GM21526 (cell line): ENCODE data around the gene SLC29A2.

Experiments used
- ATAC-seq: cut with Tn5 transposase; IDR thresholded peaks from one replicate; pipeline ENCODE4 v1.9.1; 2021; ENCODE audit warnings: moderate library complexity; ENCODE audit not compliant: unreplicated experiment, low FRiP score

Gene SLC29A2

DNA sequence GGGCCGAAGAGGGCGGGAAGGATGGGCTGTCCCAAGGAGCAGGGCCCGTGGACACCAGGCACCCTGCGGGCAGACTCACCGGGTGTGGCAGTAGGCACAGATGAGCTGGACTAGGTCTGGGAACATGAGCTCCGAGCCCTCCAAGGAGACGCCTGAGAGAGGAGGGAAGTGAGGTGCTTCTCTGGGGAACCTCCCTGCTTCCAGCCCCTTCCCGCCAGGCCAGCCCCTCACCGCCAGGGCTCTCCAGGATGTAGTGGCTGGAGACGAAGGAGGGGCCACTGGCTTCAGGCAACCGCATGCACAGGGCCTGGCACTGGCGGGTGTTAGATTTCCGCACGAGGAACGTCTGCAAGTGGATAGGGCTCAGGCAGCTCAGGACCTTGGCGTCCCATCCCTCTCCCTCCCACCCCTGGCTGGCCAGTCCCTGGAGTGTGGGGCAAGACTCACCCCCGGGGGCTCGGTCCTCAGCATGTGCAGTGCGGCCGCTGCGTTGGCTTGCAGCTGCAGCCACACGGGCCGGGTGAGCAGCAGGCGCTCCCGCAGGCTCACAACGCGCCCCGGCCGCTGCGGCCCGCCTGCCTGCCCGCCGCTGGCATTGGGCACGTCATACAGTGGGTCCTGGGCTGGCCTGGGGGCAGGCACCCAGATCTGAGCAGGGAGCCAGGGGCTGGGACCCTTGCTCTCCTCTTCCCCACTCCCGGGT, 35.9 kb downstream of the SLC29A2 start:
- no peak for ATAC-seq

GRCh38 chr11:66334605-66335442, 36.7 kb downstream of the SLC29A2 start:
- no peak for ATAC-seq

GRCh38 chr11:66333896-66334604, 37.5 kb downstream of the SLC29A2 start:
- ATAC-seq = no peak

- no peak for ATAC-seq
Measured at GRCh38 chr11:66333220-66333877, 38.2 kb downstream of the SLC29A2 start.

DNA sequence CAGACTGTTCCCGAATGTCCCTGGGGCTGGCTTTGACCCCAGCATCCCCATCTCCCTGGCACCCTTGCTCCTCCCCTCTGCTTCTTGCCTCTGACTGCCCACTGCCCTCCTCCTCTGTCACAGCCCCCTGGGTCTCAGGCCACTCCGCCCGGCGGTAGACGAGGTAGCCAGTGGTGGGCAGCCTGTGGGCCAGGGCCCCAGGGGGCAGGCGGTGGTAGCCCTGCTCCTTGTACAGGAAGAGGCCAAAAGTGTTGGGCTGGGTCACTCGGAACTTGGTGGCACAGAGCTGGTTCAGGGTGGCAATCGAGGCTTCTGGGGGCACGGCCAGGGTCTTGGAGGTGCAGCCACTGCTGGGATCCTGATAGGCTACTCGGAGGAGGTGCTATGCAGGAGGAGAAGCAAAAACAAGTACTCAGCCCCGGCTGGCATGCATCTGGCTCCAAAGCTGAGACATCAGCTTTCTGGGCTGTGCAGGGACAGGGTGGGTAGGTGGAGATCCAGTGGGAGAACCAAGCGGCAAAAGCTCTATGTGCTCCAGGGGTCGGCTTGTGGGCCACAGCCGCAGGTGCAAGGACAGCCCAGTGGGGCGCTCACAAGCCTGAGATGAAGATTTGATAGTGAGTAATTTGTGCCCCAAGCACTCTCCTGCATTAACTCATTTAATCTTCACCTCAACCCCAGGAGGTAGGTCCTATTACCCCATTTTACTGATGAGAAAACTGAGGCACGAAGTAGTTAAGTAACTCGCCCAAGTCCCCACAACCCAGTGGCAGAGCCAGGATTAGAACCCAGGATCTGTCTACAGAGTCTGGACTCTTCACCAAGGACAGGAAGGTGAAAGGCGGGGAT, 39.0 kb downstream of the SLC29A2 start:
- no peak for ATAC-seq

DNA sequence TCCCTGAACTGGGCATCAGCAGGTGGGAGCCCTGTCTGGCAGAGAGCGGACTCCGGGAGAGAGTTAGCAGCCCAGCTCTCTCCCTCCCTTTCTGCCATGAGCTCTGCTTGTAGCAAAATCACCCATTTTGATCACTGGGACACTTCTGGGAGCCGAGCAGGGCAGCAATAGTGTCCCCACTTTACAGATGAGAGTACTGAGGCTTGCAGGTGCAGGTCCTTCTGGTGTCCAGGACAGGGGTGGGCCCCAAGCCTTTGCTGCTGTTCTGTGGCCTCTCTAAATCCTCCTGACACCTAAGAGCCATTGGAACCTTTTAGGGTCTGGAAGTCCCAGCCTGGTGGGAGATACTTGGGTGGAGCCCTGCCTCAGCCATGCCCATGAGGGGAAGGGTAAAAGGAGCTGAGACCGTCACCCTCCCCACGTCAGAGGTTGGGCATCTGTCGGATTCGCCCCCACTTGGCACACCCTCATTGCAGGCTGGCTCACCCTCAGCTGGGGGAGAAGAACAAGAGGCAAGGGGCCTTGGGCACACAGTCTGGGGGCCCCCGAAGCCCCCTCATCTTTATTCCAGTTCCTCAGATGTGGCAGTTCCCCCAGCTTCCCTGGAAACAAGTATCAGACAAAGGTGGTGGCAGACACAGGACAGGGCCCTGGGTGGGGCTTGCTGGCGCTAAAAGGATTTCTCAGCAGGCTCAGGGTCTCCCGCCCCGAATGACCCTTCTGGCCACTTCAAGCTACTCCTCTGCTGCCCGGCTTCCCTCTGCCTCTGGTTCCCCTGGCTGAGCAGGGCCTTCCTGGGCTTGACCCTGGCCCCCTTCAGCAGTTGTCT, 39.8 kb downstream of the SLC29A2 start:
- ATAC-seq = no peak

GRCh38 chr11:66330931-66331330, 40.6 kb downstream of the SLC29A2 start:
- ATAC-seq = no peak

- ATAC-seq = no peak
Measured at GRCh38 chr11:66329165-66329673, 42.3 kb downstream of the SLC29A2 start.

DNA sequence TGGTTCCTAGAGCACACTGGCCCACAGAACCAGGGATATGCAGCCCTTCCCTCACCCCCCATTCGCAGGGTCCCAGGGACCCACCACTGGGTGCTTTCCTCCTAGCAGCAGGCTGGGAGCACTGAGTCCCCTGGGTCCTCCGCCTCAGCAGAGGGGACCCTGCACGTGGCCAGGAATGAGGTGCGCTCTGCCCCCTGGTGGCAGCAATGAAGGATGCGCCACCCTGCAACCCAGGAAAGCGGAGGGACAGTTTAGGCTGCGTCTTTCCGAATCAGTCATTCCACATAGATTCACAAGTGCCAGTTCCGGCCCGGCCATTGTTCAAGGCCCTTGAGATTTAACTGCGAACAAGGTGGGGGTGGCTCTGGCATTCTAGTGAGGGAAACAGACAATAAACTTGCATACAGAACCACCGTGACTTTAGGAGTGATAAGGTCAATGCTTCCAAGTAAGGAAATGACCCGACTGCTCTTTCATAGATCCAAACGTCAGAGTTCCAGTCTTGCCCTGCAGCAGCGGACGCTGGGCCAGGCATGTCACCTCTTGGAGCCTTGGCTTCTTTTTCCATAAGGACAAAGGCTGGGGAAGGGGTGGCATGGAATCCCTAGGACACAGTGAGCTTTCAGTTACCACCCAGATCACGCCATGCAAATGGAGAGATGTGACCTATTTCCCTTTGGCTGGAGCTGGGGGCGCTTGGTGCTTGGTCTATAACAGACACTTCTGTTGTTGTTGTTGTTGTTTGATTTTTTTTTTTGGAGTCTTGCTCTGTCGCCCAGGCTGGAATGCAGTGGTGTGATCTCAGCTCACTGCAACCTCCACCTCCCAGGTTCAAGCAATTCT, 43.0 kb downstream of the SLC29A2 start:
- peak; percentile 43 for ATAC-seq

GRCh38 chr11:66328031-66328301, 43.6 kb downstream of the SLC29A2 start:
- no peak for ATAC-seq

DNA sequence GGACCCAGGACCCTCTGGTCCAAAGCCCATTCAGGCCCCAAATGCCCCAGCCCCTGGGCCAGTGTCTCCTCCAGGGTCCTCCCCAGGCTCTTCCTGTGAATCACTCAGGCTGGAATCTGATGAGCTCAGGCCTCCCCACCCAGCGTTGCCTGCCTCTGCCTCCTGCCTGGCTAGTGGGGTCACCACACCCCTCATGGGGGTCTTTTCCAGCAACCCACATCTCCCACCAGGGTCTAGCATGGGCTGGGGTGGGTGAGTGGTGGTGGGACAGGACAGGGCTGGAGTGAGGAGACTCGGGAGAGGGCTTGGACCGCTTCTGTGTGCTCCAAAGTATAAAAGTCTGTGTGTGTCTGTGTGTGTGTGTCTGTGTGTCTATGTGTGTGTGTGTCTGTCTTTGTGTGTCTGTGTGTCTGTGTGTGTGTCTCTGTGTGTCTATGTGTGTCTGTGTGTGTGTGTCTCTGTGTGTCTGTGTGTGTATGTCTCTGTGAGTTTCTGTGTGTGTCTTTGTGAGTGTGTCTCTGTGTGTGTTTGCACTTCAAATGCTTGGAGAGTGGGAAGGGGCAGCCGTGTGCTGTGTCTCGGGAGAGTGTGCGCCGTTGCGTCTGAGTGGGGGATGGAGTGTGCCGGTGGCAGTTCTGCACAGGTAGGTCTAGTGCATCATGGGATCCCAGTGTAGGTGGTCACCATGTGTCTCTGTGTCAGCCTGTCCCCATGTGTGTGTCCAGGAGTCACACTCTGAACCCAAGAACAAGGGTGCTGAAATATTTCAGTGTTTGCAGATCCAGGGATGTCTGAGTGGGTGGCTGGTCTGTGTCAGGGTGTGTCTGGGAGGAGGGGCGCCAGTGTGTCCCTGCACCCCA, 44.2 kb downstream of the SLC29A2 start:
- ATAC-seq = no peak

DNA sequence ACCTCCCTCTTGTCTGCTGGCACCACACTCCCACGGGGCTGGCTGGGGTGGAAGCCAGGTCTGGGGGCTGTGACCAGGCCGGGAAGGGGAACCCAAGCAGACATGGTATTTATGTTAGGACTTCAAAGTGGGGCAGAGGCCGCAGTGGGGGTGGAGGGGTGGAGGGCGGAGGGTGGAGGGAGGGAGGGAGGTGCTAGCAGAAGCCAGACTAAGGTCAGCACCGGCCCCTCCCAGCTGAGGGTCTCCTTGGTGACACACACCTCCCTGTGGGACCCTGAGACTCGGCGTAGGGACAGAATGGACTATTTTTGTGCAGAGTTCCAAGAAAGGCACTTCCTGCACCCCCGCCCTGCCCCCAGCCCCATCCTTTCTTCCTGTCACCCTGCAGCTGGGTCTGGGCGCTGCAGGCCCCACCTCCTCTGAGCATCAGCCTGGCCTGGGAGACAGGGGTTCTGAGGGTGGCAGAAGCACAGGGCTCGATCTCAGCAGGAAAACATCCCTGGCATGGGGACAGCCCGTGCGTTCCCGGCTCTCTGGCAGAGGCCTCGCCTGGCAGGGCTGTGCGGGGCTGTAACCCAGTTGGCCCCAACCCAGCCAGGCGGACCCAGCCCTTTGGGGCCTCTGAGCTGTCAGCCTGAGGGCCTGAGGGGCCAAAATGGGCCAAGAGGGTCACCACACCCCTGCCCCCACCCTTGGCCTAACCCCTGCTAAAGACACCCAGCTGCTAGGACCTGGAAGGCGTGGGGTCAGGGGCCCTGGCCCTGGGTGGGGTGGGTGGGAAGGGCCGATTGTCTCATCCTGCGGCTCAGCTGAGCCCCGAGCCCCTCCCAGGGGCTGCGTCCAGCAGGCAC, 45.1 kb downstream of the SLC29A2 start:
- no peak for ATAC-seq

- no peak for ATAC-seq
Measured at GRCh38 chr11:66325263-66325671, 46.3 kb downstream of the SLC29A2 start.

GRCh38 chr11:66324664-66325063, 46.9 kb downstream of the SLC29A2 start:
- ATAC-seq = no peak

GRCh38 chr11:66323684-66324083, 47.9 kb downstream of the SLC29A2 start:
- ATAC-seq = no peak

- ATAC-seq = no peak
Measured at GRCh38 chr11:66322732-66323427, 48.7 kb downstream of the SLC29A2 start.
